GM23248 (cell line): ENCODE data around the gene HHEX.

ENCODE experiments used
- EZH2 ChIP-seq: fragments of 200-600 bp; sonication (generic); IDR thresholded peaks from 2 replicates; pipeline ENCODE4 v1.6.1; 2018; ENCODE audit warnings: antibody characterized with exemption, mild to moderate bottlenecking; ENCODE audit not compliant: insufficient read depth, poor library complexity, severe bottlenecking
- EZH2phosphoT487 ChIP-seq: fragments of 200-600 bp; sonication (generic); IDR thresholded peaks from 2 replicates; pipeline ENCODE4 v1.6.1; 2018; ENCODE audit warnings: antibody characterized with exemption, moderate library complexity, mild to moderate bottlenecking, low read depth; ENCODE audit not compliant: insufficient read depth

DNA sequence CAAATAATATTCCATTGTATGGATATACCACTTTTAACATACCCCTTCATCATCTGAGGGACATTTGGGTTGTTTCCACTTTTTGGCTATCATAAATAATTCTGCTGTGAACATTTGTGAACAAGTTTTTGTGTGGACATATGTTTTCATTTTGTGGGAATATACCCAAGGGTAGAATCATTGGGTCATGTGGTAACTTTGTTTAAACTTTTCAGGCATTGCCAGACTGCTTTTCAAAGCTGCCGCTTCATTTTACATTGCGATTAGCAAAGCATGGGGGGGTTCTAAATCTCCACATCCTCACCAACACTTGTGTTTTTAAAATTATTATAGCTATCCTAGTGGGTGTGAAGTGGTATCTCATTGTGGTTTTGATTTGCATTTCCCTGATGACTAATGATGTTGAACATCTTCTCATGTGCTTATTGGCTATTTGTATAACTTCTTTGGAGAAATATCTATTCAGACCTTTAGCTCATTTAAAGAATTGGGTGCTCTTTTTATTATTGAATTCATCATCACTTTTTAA is 8.4 kb upstream of the HHEX start:
- TF ChIP-seq EZH2 (no peak), EZH2phosphoT487 (no peak)
